Upper lobe of left lung (tissue), 4 donors: ENCODE data around the gene PER3.

Source experiments
- CTCF ChIP-seq, 6 experiments: fragments of 450-650 bp in 4 of 6; fragments of 200-600 bp in 2 of 6; sonication (generic) in 2 of 6; IDR thresholded peaks; one replicate each; pipeline ENCODE4 v1.5.1; 2016 to 2019; ENCODE audit warnings: antibody characterized with exemption in 6 of 6
- EP300 ChIP-seq, 4 donors: sonication (generic); formaldehyde crosslinking; IDR thresholded peaks; one replicate each; pipeline ENCODE4 v1.5.1; 2017; ENCODE audit warnings: antibody characterized with exemption in 4 of 4, control low read depth in 2 of 4
- POLR2AphosphoS5 ChIP-seq, 2 donors: sonication (generic); formaldehyde crosslinking; IDR thresholded peaks; one replicate each; pipeline ENCODE4 v1.5.1; 2017; ENCODE audit warnings: antibody characterized with exemption in 2 of 2

GRCh38 chr1:7770669-7770996 is 13.5 kb upstream of the PER3 start:
- TF ChIP-seq EP300 (IDR thresholded peaks at IDR 0.05), result no peak
- TF ChIP-seq CTCF (IDR thresholded peaks at IDR 0.05), result no peak
- TF ChIP-seq POLR2AphosphoS5 (IDR thresholded peaks at IDR 0.05), result no peak
